Activated T-cell treated with anti-CD3 and anti-CD28 coated beads, Interleukin-2, amount 50 U/mL, for 24 hours (primary cell): ENCODE results near the gene CEP131.
"Not testable (repeated sequence)": the region's sequence is repeated elsewhere in the genome, so short reads cannot be mapped to it uniquely, and the experiment has no call there.

ENCODE experiments used
- DNase-seq: peaks from one replicate; pipeline ENCODE4 v3.0.0-alpha.2; 2020
- H3K27ac Mint-ChIP-seq: 2 replicates; pipeline ENCODE4 v1.8.0; 2020; ENCODE audit warnings: mild to moderate bottlenecking, mixed read lengths
- H3K27me3 Mint-ChIP-seq: 2 replicates; pipeline ENCODE4 v1.8.0; 2020; ENCODE audit warnings: mixed read lengths
- H3K36me3 Mint-ChIP-seq: 2 replicates; pipeline ENCODE4 v1.8.0; 2020; ENCODE audit warnings: low read depth, mixed read lengths
- H3K4me1 Mint-ChIP-seq: 2 replicates; pipeline ENCODE4 v1.8.0; 2020; ENCODE audit warnings: low read depth, mixed read lengths
- H3K4me3 Mint-ChIP-seq: 2 replicates; pipeline ENCODE4 v1.8.0; 2020; ENCODE audit warnings: mild to moderate bottlenecking, moderate library complexity, mixed read lengths
- H3K9me3 Mint-ChIP-seq: 2 replicates; pipeline ENCODE4 v1.8.0; 2020; ENCODE audit warnings: mixed read lengths

The CEP131 gene

GRCh38 chr17:81228834-81229665, 6.3 kb upstream of the CEP131 start:
- Mint-ChIP-seq H3K27ac (no peak overlapping the region), H3K27me3 (no peaks in the 10 kb centered on the region), H3K9me3 (no peaks in the 10 kb centered on the region), H3K4me1 (peaks cover 6% of the 10 kb centered on the region), H3K36me3 (peaks cover 30% of the 10 kb centered on the region), H3K4me3 (no peak overlapping the region)
- no peak for DNase-seq

GRCh38 chr17:81228420-81228819, 5.7 kb upstream of the CEP131 start:
- peaks cover 30% of the 10 kb centered on the region for H3K36me3 Mint-ChIP-seq
- no peak for DNase-seq
- H3K27me3 Mint-ChIP-seq, result no peaks in the 10 kb centered on the region
- H3K9me3 Mint-ChIP-seq, result no peaks in the 10 kb centered on the region
- peak overlapping the region; percentile 7 for H3K27ac Mint-ChIP-seq
- H3K4me3 Mint-ChIP-seq, result no peak overlapping the region
- peaks cover 12% of the 10 kb centered on the region for H3K4me1 Mint-ChIP-seq

- peaks cover 24% of the 10 kb centered on the region for H3K36me3 Mint-ChIP-seq
- not testable (repeated sequence) for DNase-seq, H3K27me3 Mint-ChIP-seq, H3K4me3 Mint-ChIP-seq, H3K27ac Mint-ChIP-seq, H3K9me3 Mint-ChIP-seq
- peaks cover 14% of the 10 kb centered on the region for H3K4me1 Mint-ChIP-seq
These were observed 4.9 kb upstream of the CEP131 start for GRCh38 chr17:81227630-81228029.

GRCh38 chr17:81223762-81224130, 981 bp upstream of the CEP131 start:
- Mint-ChIP-seq H3K4me1 (peaks cover 21% of the 10 kb centered on the region), H3K27ac (peak overlapping the region; percentile 83), H3K27me3 (no peaks in the 10 kb centered on the region), H3K36me3 (peaks cover 16% of the 10 kb centered on the region), H3K4me3 (peak overlapping the region; percentile 70), H3K9me3 (no peaks in the 10 kb centered on the region)
- DNase-seq, result peak; percentile 52

GRCh38 chr17:81222620-81222905, 202 bp downstream of the CEP131 start:
- Mint-ChIP-seq H3K4me1 (peaks cover 18% of the 10 kb centered on the region), H3K4me3 (peak overlapping the region; percentile 75), H3K27me3 (no peaks in the 10 kb centered on the region), H3K9me3 (no peaks in the 10 kb centered on the region), H3K36me3 (peaks cover 17% of the 10 kb centered on the region), H3K27ac (no peak overlapping the region)
- no peak for DNase-seq

- Mint-ChIP-seq H3K27me3 (no peaks in the 10 kb centered on the region), H3K9me3 (no peaks in the 10 kb centered on the region), H3K4me1 (peaks cover 18% of the 10 kb centered on the region), H3K4me3 (peak overlapping the region; percentile 75), H3K36me3 (peaks cover 22% of the 10 kb centered on the region), H3K27ac (no peak overlapping the region)
- no peak for DNase-seq
These were observed 734 bp downstream of the CEP131 start for GRCh38 chr17:81221842-81222619.

- Mint-ChIP-seq H3K36me3 (peaks cover 24% of the 10 kb centered on the region), H3K27me3 (no peaks in the 10 kb centered on the region), H3K9me3 (no peaks in the 10 kb centered on the region), H3K4me3 (peak overlapping the region; percentile 75), H3K27ac (no peak overlapping the region), H3K4me1 (peaks cover 18% of the 10 kb centered on the region)
- DNase-seq, result no peak
These were observed 1.4 kb downstream of the CEP131 start for GRCh38 chr17:81221371-81221841.

GRCh38 chr17:81219476-81220180, 3.1 kb downstream of the CEP131 start:
- no peak for DNase-seq
- H3K27ac Mint-ChIP-seq, result no peak overlapping the region
- peaks cover 24% of the 10 kb centered on the region for H3K36me3 Mint-ChIP-seq
- H3K4me3 Mint-ChIP-seq, result no peak overlapping the region
- H3K9me3 Mint-ChIP-seq, result no peaks in the 10 kb centered on the region
- no peaks in the 10 kb centered on the region for H3K27me3 Mint-ChIP-seq
- peaks cover 18% of the 10 kb centered on the region for H3K4me1 Mint-ChIP-seq

GRCh38 chr17:81218991-81219390, 3.8 kb downstream of the CEP131 start:
- Mint-ChIP-seq H3K27ac (no peak overlapping the region), H3K4me3 (no peak overlapping the region), H3K9me3 (no peaks in the 10 kb centered on the region), H3K27me3 (no peaks in the 10 kb centered on the region), H3K4me1 (peaks cover 17% of the 10 kb centered on the region), H3K36me3 (peaks cover 24% of the 10 kb centered on the region)
- DNase-seq, result no peak

- DNase-seq, result no peak
- Mint-ChIP-seq H3K36me3 (peaks cover 24% of the 10 kb centered on the region), H3K27ac (no peak overlapping the region), H3K9me3 (no peaks in the 10 kb centered on the region), H3K27me3 (no peaks in the 10 kb centered on the region), H3K4me1 (peaks cover 11% of the 10 kb centered on the region), H3K4me3 (no peak overlapping the region)
These were observed 4.3 kb downstream of the CEP131 start for GRCh38 chr17:81218459-81218858.

- H3K4me3 Mint-ChIP-seq, result no peak overlapping the region
- H3K9me3 Mint-ChIP-seq, result no peaks in the 10 kb centered on the region
- no peak for DNase-seq
- no peaks in the 10 kb centered on the region for H3K27me3 Mint-ChIP-seq
- no peak overlapping the region for H3K27ac Mint-ChIP-seq
- H3K36me3 Mint-ChIP-seq, result peaks cover 24% of the 10 kb centered on the region
- H3K4me1 Mint-ChIP-seq, result peaks cover 9% of the 10 kb centered on the region
These were observed 5.3 kb downstream of the CEP131 start for GRCh38 chr17:81217491-81217890.

GRCh38 chr17:81213978-81214377, 8.8 kb downstream of the CEP131 start:
- Mint-ChIP-seq H3K4me1 (no peaks in the 10 kb centered on the region), H3K27ac (no peak overlapping the region), H3K36me3 (peaks cover 15% of the 10 kb centered on the region), H3K27me3 (no peaks in the 10 kb centered on the region), H3K4me3 (no peak overlapping the region), H3K9me3 (no peaks in the 10 kb centered on the region)
- no peak for DNase-seq

- DNase-seq, result no peak
- Mint-ChIP-seq H3K36me3 (peaks cover 5% of the 10 kb centered on the region), H3K27me3 (no peaks in the 10 kb centered on the region), H3K4me1 (no peaks in the 10 kb centered on the region), H3K4me3 (no peak overlapping the region), H3K27ac (no peak overlapping the region), H3K9me3 (no peaks in the 10 kb centered on the region)
These were observed 10.4 kb downstream of the CEP131 start for GRCh38 chr17:81212365-81212764.

- no peak for DNase-seq
- Mint-ChIP-seq H3K27ac (no peak overlapping the region), H3K4me3 (no peak overlapping the region), H3K4me1 (no peaks in the 10 kb centered on the region), H3K9me3 (no peaks in the 10 kb centered on the region), H3K36me3 (peaks cover 6% of the 10 kb centered on the region), H3K27me3 (no peaks in the 10 kb centered on the region)
These were observed 11.9 kb downstream of the CEP131 start for GRCh38 chr17:81210868-81211267.

GRCh38 chr17:81210466-81210865, 12.3 kb downstream of the CEP131 start:
- H3K36me3 Mint-ChIP-seq, result peaks cover 6% of the 10 kb centered on the region
- no peak for DNase-seq
- H3K4me1 Mint-ChIP-seq, result no peaks in the 10 kb centered on the region
- no peak overlapping the region for H3K27ac Mint-ChIP-seq
- no peaks in the 10 kb centered on the region for H3K9me3 Mint-ChIP-seq
- no peak overlapping the region for H3K4me3 Mint-ChIP-seq
- H3K27me3 Mint-ChIP-seq, result no peaks in the 10 kb centered on the region
